NOMO-1 (cell line): ENCODE results near the gene TBCD.

Experiments
- DNase-seq, 2 experiments: peaks; one replicate each; lab custom pipeline; 2025; ENCODE audit not compliant: unreplicated experiment in 2 of 2; lab: John Stamatoyannopoulos, UW

Gene TBCD

GRCh38 chr17:82867763-82868325 lies 116.0 kb downstream of the TBCD start:
- no peak for DNase-seq

- DNase-seq = no peak
These were observed 116.9 kb downstream of the TBCD start for GRCh38 chr17:82868715-82869131.

GRCh38 chr17:82869536-82869935 lies 117.7 kb downstream of the TBCD start:
- DNase-seq = no peak

- DNase-seq = no peak
These were observed 118.2 kb downstream of the TBCD start for GRCh38 chr17:82870091-82870491.

GRCh38 chr17:82870541-82870940 lies 118.7 kb downstream of the TBCD start:
- DNase-seq = no peak

GRCh38 chr17:82871056-82871775 lies 119.4 kb downstream of the TBCD start:
- no peak for DNase-seq

- DNase-seq = no peak
These were observed 120.1 kb downstream of the TBCD start for GRCh38 chr17:82871776-82872561.

- DNase-seq = no peak
These were observed 121.0 kb downstream of the TBCD start for GRCh38 chr17:82872591-82873520.

GRCh38 chr17:82873521-82873920 lies 121.7 kb downstream of the TBCD start:
- DNase-seq = no peak

GRCh38 chr17:82874011-82874835 lies 122.4 kb downstream of the TBCD start:
- DNase-seq = no peak

- peak in 1 of 2 experiments; percentile 35 for DNase-seq
These were observed 123.6 kb downstream of the TBCD start for GRCh38 chr17:82875407-82875856.

- DNase-seq = peak; percentile 28 to 44
These were observed 124.3 kb downstream of the TBCD start for GRCh38 chr17:82876149-82876548.

GRCh38 chr17:82876602-82877379 lies 124.9 kb downstream of the TBCD start:
- no peak for DNase-seq

GRCh38 chr17:82878527-82878926 lies 126.7 kb downstream of the TBCD start:
- peak; percentile 35 to 52 for DNase-seq

- no peak for DNase-seq
These were observed 127.4 kb downstream of the TBCD start for GRCh38 chr17:82879241-82879640.

- DNase-seq = no peak
These were observed 128.9 kb downstream of the TBCD start for GRCh38 chr17:82880620-82881323.

GRCh38 chr17:82881324-82881823 lies 129.5 kb downstream of the TBCD start:
- no peak for DNase-seq
